ENCODE data around the gene FGFR2. TPM values are rescaled to one million over a fixed set of nuclear protein-coding genes. Genes with fewer than 3 reads are reported as not detected.

Gene FGFR2
- total RNA-seq, 1 donor from 2014 or later: 58.4 TPM

DNA sequence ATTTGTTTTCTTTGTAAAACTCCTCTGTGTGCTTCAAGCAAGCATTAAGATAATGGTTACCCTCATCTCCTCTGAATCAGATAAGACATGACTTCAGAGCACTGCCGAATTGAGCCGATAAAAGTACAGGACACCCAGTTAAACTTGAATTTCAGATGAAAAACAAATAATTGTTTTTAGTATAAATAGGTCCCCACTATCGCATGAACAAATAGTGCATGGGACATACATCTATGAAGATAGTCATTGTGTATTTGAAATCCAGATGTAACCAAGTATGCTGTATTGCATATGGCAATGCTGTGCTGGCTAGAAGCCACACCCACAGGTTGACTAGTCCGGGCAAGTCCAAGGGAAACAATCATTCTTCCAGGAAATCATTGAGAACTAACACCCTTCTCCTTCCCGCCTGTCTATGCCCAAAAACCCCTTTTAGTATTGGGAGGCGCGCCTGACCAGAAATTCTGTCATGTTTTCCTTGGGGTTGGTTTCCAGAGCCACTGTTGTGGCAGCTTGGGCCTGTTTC lies 12.6 kb upstream of the FGFR2 start:
- TF ChIP-seq, protein P1, sequence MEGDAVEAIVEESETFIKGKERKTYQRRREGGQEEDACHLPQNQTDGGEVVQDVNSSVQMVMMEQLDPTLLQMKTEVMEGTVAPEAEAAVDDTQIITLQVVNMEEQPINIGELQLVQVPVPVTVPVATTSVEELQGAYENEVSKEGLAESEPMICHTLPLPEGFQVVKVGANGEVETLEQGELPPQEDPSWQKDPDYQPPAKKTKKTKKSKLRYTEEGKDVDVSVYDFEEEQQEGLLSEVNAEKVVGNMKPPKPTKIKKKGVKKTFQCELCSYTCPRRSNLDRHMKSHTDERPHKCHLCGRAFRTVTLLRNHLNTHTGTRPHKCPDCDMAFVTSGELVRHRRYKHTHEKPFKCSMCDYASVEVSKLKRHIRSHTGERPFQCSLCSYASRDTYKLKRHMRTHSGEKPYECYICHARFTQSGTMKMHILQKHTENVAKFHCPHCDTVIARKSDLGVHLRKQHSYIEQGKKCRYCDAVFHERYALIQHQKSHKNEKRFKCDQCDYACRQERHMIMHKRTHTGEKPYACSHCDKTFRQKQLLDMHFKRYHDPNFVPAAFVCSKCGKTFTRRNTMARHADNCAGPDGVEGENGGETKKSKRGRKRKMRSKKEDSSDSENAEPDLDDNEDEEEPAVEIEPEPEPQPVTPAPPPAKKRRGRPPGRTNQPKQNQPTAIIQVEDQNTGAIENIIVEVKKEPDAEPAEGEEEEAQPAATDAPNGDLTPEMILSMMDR (conservative IDR thresholded peaks at IDR 0.05): no peak
- Mint-ChIP-seq H3K4me3 (no peak overlapping the region), H3K9me3 (no peaks in the 10 kb centered on the region), H3K27me3 (ENCODE audit: low read depth) (peaks cover 6% of the 10 kb centered on the region), H3K27ac (ENCODE audit: unreplicated experiment) (no peak overlapping the region), H3K36me3 (ENCODE audit: low read depth) (no peaks in the 10 kb centered on the region), H3K4me1 (peaks cover 23% of the 10 kb centered on the region)
- DNase-seq (ENCODE audit: low read depth, low spot score): no peak

DNA sequence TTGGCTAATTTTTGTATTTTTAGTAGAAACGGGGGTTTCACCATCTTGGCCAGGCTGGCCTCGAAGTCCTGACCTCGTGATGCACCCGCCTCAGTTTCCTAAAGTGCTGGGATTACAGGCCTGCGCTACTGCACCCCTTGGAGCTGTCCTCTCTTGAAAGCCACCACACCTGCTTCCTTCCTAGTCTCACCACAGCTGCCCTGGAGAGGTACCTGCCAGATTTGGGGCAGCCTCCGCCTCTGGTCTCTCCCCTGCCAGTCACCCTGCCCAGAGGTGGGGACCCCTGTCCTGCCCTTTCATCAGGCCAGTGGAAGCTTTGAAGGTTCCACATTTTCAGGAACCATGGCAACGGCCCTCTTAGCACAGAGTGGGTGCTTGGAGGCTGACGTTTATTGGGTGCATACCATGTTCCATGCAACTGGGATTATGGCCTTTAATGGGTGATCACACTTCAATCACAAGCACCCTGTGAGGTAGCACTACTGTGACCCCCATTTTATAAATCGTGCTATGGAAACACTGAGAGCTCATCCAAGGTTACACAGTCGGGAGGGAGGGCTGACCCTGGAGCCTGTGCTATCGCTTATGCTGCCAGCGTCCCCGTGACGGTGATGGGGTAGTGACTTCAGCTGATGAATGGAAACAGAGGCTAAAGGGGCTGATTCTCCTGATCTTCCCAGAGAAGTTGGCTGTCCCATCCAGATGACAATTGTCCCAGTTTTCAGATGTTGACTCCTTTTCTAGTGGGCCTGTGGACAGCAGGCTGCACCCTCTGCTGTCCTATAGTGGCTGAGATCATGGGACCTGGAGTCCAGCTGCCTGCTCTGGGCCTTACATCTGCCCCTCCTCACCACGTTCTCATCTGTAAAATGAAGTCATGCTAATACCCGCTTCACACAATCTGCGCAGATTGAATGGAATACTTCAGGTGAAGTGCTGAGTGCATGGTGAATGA lies 11.5 kb upstream of the FGFR2 start:
- peaks cover 14% of the 10 kb centered on the region for H3K4me1 Mint-ChIP-seq
- H3K27me3 Mint-ChIP-seq (ENCODE audit: low read depth): peaks cover 6% of the 10 kb centered on the region
- no peaks in the 10 kb centered on the region for H3K9me3 Mint-ChIP-seq
- no peaks in the 10 kb centered on the region for H3K36me3 Mint-ChIP-seq (ENCODE audit: low read depth)
- H3K27ac Mint-ChIP-seq (ENCODE audit: unreplicated experiment): no peak overlapping the region
- no peak for DNase-seq (ENCODE audit: low read depth, low spot score)
- no peak overlapping the region for H3K4me3 Mint-ChIP-seq
- TF ChIP-seq, protein P1 (conservative IDR thresholded peaks at IDR 0.05): no peak

DNA sequence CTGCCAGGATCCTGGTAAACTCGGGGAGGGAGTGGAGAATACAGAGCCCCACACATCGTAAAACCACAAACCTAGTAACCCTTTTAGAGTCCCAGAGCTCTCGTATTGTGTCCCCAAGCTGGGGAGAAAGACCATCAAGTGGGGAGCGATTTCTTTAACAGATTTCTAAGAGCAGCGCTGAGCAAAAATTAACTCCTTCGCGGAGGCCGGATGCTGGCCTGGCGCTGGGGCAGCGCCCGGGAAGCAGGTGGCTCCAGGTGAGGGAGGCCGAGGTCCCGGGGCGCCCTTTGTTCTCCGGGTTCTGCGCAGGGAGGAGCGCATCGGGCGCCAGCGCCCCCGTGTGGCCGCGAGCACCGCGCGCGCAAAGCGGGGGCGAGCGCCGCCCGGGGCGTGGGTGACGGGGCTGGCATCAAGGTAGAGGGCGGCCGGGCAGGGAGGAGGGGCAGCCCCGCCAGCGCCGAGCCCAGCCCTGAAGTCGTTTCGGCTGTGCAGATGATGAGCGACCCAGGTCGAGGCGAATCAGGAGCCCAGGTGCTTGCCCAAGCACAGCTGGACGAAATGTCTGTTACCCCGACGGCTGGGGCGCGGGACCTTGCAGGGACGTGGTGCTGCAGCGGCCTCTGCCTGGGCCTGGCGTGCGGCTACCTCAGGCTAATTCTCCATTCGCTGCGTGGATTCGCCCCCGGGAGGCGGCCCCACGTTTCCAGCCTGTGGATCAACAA lies 10.4 kb upstream of the FGFR2 start:
- H3K9me3 Mint-ChIP-seq: no peaks in the 10 kb centered on the region
- H3K4me3 Mint-ChIP-seq: no peak overlapping the region
- no peaks in the 10 kb centered on the region for H3K36me3 Mint-ChIP-seq (ENCODE audit: low read depth)
- peaks cover 11% of the 10 kb centered on the region for H3K27me3 Mint-ChIP-seq (ENCODE audit: low read depth)
- H3K27ac Mint-ChIP-seq (ENCODE audit: unreplicated experiment): no peak overlapping the region
- peaks cover 14% of the 10 kb centered on the region for H3K4me1 Mint-ChIP-seq
- peak; percentile 59 for DNase-seq (ENCODE audit: low read depth, low spot score)
- TF ChIP-seq, protein P1 (conservative IDR thresholded peaks at IDR 0.05): peak; percentile 91

DNA sequence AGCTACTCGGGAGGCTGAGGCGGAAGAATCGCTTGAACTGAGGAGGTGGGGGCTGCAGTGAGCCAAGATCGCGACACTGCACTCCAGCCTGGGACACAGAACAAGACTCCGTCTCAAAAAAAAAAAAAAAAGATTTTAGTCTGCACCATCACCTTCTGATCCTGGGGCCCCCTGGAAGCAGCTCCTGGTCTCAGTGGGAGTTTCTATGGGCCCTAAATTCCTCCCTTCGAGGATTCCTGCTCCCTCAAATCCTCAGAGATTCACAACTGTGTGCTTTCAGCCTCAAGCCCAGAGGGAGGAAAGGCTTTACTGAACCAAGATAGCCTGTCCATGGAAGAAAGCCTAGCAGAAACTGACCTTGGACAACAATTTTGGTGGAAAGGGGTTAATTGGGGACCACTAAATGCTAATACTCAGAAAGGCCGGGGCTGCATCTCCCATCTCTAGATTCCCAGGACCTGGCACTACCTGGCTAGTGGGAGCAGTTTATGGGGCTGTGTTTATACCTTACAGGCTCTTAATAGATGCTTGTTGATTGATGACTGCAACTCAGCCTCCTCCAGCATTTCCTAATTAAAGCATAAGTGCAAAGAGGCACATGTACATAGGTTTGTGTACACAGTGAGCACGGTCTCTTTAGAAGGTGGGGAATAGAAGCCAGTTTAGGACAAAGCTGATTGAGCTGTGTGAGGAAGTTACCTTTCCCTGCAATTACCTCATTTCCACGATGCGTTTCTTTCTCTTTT lies 9.2 kb upstream of the FGFR2 start:
- TF ChIP-seq, protein P1 (conservative IDR thresholded peaks at IDR 0.05): no peak
- H3K36me3 Mint-ChIP-seq (ENCODE audit: low read depth): no peaks in the 10 kb centered on the region
- peaks cover 14% of the 10 kb centered on the region for H3K4me1 Mint-ChIP-seq
- H3K4me3 Mint-ChIP-seq: no peak overlapping the region
- no peaks in the 10 kb centered on the region for H3K9me3 Mint-ChIP-seq
- H3K27me3 Mint-ChIP-seq (ENCODE audit: low read depth): peaks cover 11% of the 10 kb centered on the region
- DNase-seq (ENCODE audit: low read depth, low spot score): no peak
- peak overlapping the region; percentile 12 for H3K27ac Mint-ChIP-seq (ENCODE audit: unreplicated experiment)

DNA sequence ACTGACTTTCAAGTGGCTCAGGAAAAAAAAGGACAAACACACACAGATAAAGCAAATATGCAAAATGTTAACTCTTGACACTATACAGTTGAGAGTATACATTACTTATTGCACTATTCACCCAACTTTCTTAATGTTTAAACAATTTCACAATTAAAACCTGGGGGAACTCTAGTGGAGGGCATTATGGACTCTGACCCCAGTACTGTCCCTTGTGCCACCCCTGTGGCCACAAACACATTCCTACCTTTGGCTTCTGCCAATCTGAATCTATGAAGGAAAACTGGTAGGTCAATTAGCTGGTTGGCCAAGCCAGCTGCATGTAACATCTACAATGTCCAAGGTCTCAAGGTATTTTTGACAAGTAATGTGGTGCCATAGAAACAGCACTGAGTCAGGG lies 7.5 kb upstream of the FGFR2 start:
- Mint-ChIP-seq H3K4me1 (peaks cover 23% of the 10 kb centered on the region), H3K4me3 (no peak overlapping the region), H3K27me3 (ENCODE audit: low read depth) (peaks cover 20% of the 10 kb centered on the region), H3K36me3 (ENCODE audit: low read depth) (no peaks in the 10 kb centered on the region), H3K9me3 (no peaks in the 10 kb centered on the region), H3K27ac (ENCODE audit: unreplicated experiment) (no peak overlapping the region)
- DNase-seq (ENCODE audit: low read depth, low spot score): no peak
- TF ChIP-seq, protein P1 (conservative IDR thresholded peaks at IDR 0.05): no peak

All from neural crest cell (in vitro differentiated cells).